Erythroblast (primary cell): ENCODE results near the gene SLC29A3.

Experiments
- GATA1 ChIP-seq: IDR thresholded peaks from 2 replicates; pipeline ENCODE4 v1.6.1; 2011; ENCODE audit warnings: low read depth, mild to moderate bottlenecking, control low read depth, low read length, moderate library complexity
- POLR2A ChIP-seq: IDR thresholded peaks from 2 replicates; pipeline ENCODE4 v1.6.1; 2011; ENCODE audit warnings: mild to moderate bottlenecking, low read length

GRCh38 chr10:71278691-71279588, 40.1 kb upstream of the SLC29A3 start:
- TF ChIP-seq POLR2A = no peak
- no peak for TF ChIP-seq GATA1
